ENCODE data around the gene ARHGAP1. TPM values are rescaled to one million over a fixed set of nuclear protein-coding genes. Genes with fewer than 3 reads are reported as not detected.
A peak's percentile ranks its signal among the peaks of the same experiment; 100 is the strongest.

The ARHGAP1 gene
- total and polyA plus RNA-seq, 12 donors: 18.7 to 125 (median 70.2) TPM

DNA sequence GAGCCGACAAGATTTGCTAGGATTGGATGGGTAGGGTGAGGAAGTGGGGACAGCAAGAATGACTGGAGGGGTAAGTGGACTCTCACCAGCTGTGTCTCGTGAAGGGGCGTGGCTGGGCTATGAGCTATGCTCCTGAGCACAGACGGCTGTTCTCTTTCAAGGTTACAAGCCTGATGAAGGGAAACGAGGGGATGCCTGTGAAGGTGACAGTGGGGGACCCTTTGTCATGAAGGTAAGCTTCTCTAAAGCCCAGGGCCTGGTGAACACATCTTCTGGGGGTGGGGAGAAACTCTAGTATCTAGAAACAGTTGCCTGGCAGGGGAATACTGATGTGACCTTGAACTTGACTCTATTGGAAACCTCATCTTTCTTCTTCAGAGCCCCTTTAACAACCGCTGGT is 38.5 kb upstream of the ARHGAP1 start:
- H3K4me3 ChIP-seq: no peak overlapping the region
- peaks cover 0 to 24% of the 10 kb centered on the region in 2 donors for H3K36me3 ChIP-seq (replicated peaks in 1 of 2)
- intact Hi-C loops (cut with DNase I): no loop called here
- no peak for TF ChIP-seq POLR2A (IDR thresholded peaks at IDR 0.05)
- TF ChIP-seq, protein P1, sequence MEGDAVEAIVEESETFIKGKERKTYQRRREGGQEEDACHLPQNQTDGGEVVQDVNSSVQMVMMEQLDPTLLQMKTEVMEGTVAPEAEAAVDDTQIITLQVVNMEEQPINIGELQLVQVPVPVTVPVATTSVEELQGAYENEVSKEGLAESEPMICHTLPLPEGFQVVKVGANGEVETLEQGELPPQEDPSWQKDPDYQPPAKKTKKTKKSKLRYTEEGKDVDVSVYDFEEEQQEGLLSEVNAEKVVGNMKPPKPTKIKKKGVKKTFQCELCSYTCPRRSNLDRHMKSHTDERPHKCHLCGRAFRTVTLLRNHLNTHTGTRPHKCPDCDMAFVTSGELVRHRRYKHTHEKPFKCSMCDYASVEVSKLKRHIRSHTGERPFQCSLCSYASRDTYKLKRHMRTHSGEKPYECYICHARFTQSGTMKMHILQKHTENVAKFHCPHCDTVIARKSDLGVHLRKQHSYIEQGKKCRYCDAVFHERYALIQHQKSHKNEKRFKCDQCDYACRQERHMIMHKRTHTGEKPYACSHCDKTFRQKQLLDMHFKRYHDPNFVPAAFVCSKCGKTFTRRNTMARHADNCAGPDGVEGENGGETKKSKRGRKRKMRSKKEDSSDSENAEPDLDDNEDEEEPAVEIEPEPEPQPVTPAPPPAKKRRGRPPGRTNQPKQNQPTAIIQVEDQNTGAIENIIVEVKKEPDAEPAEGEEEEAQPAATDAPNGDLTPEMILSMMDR (IDR thresholded peaks at IDR 0.05): no peak
- WGBS, 4 donors: 48 to 58% (median 57%) methylated on average over 6 of the region's 6 CpGs
- H3K27ac ChIP-seq: no peak overlapping the region
- no peaks in the 10 kb centered on the region for H3K27me3 ChIP-seq
- DNase-seq: peak in 1 of 7 donors; percentile 49
- no peaks in the 10 kb centered on the region for H3K9me3 ChIP-seq (replicated peaks in 1 of 3)
- no peaks in the 10 kb centered on the region for H3K4me1 ChIP-seq (replicated peaks in 1 of 2)

DNA sequence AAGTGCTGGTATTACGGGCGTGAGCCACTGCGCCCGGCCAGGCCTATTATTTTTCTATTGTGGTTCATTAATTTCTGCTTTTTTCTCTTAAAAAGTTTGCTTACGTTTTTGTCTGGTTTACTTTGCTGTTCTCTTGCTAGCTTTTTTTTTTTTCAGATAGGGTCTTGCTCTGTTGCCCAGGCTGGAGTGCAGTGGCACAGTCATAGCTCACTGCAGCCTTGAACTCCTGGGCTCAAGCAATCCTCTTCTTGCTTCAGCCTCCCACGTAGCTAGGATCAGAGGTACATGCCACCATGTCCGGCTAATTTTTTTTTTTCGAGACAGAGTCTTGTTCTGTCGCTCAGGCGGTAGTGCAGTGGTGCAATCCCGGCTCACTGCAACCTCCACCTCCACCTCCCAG is 37.3 kb upstream of the ARHGAP1 start:
- intact Hi-C loops (cut with DNase I): no loop called here
- no peak overlapping the region for H3K4me3 ChIP-seq
- H3K27me3 ChIP-seq: no peaks in the 10 kb centered on the region
- H3K36me3 ChIP-seq (replicated peaks in 1 of 2): peaks cover 0 to 14% of the 10 kb centered on the region in 2 donors
- WGBS, 4 donors: 89 to 93% (median 91%) methylated on average over 11 of the region's 11 CpGs
- TF ChIP-seq, protein P1 (IDR thresholded peaks at IDR 0.05): no peak
- TF ChIP-seq POLR2A (IDR thresholded peaks at IDR 0.05): no peak
- H3K9me3 ChIP-seq (replicated peaks in 1 of 3): no peaks in the 10 kb centered on the region
- no peaks in the 10 kb centered on the region for H3K4me1 ChIP-seq (replicated peaks in 1 of 2)
- H3K27ac ChIP-seq: no peak overlapping the region
- DNase-seq: no peak

DNA sequence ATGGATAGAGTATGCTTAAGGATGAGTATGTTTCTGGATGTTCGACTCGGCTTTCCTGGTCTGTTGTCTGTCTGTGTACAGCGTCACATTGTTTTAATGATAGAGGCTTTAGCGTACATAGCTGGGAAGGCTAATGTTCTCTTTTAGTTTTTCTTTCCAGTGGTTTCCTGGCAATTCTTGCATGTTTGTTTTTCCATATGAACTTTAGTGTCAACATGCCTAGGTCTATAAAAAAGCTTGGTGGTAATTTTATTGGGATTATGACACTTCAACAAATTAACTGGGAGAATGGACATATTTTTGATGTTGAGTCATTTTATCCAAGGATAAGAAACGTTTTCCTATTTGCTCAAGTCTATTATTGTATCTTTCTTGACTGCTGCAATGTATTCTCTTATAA is 36.2 kb upstream of the ARHGAP1 start:
- no peaks in the 10 kb centered on the region for H3K9me3 ChIP-seq (replicated peaks in 1 of 3)
- intact Hi-C loops (cut with DNase I): no loop called here
- TF ChIP-seq POLR2A (IDR thresholded peaks at IDR 0.05): no peak
- TF ChIP-seq, protein P1 (IDR thresholded peaks at IDR 0.05): no peak

DNA sequence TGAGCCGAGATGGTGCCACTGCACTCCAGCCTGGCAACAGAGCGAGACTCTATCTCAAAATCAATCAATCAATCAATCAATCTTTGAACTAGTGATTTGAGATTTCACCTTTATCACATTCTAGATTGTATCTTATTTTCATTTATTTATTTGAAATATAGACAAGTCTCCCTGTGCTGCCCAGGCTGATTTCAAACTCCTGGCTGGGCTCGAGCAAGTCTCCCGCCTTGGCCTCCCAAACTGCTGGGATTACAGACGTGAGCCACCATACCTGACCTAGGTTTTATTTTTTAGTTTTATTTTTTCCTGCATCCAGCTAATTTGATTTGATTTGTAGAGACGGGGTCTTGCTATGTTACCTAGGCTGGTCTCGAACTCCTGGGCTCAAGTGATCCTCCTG is 35.7 kb upstream of the ARHGAP1 start:
- Histone ChIP-seq H3K36me3 (replicated peaks in 1 of 2) (peaks cover 0 to 1% of the 10 kb centered on the region in 2 donors), H3K4me1 (replicated peaks in 1 of 2) (no peaks in the 10 kb centered on the region), H3K27ac (no peak overlapping the region), H3K4me3 (no peak overlapping the region), H3K27me3 (no peaks in the 10 kb centered on the region), H3K9me3 (replicated peaks in 1 of 3) (no peaks in the 10 kb centered on the region)
- intact Hi-C loops (cut with DNase I): no loop called here
- TF ChIP-seq, protein P1 (IDR thresholded peaks at IDR 0.05): no peak
- TF ChIP-seq POLR2A (IDR thresholded peaks at IDR 0.05): no peak
- no peak for DNase-seq
- WGBS, 4 donors: 80 to 93% (median 91%) methylated on average over 7 of the region's 7 CpGs

More for the DNA sequence above, 36.2 kb upstream of the ARHGAP1 start:
- no peak for DNase-seq
- no peak overlapping the region for H3K27ac ChIP-seq
- 65 to 76% (median 68%) methylated on average over 5 of the region's 5 CpGs for WGBS, 4 donors
- H3K27me3 ChIP-seq: no peaks in the 10 kb centered on the region
- no peaks in the 10 kb centered on the region for H3K4me1 ChIP-seq (replicated peaks in 1 of 2)
- no peak overlapping the region for H3K4me3 ChIP-seq
- H3K36me3 ChIP-seq (replicated peaks in 1 of 2): peaks cover 0 to 6% of the 10 kb centered on the region in 2 donors

Measured in adrenal gland (tissue), 12 donors.